ENCODE results near the gene ZIM2.

- no peak for TF ChIP-seq CTCF (IDR thresholded peaks at IDR 0.05)
- no peak for TF ChIP-seq POLR2AphosphoS5 (IDR thresholded peaks at IDR 0.05)
- TF ChIP-seq POLR2A (IDR thresholded peaks at IDR 0.05) = no peak
- no peak for TF ChIP-seq EP300 (IDR thresholded peaks at IDR 0.05)
These were observed 27.0 kb downstream of the ZIM2 start for GRCh38 chr19:56813531-56813930.

All from upper lobe of left lung (tissue), 4 donors.